ENCODE results near the gene CNOT6. TPM values are rescaled to one million over a fixed set of nuclear protein-coding genes. Genes with fewer than 3 reads are reported as not detected.

CNOT6 gene
- total RNA-seq, 1 experiment from 2014 or later, result 32.8 TPM

Other genes with a start within 250 kb of the CNOT6 start
- 44.1 TPM for gene MAPK9, start 202.3 kb upstream of the CNOT6 start, total RNA-seq (2021; ENCODE audit: unreplicated experiment)
- 2.1 TPM for gene GFPT2, start 141.0 kb upstream of the CNOT6 start, total RNA-seq (2021; ENCODE audit: unreplicated experiment)
- not detected for gene SCGB3A1, start 97.1 kb downstream of the CNOT6 start, total RNA-seq (2021; ENCODE audit: unreplicated experiment)
- gene FLT4, start 155.2 kb downstream of the CNOT6 start, total RNA-seq (2021; ENCODE audit: unreplicated experiment), result 0.44 TPM
- not detected for gene OR2Y1, start 245.7 kb downstream of the CNOT6 start, total RNA-seq (2021; ENCODE audit: unreplicated experiment)